GM12873 (cell line): ENCODE data around the gene MAML2.

Experiments
- CTCF ChIP-seq: IDR thresholded peaks from 2 replicates; pipeline ENCODE4 v1.5.1; 2012; ENCODE audit warnings: low read depth, mild to moderate bottlenecking, moderate library complexity, low read length, control low read depth; ENCODE audit not compliant: insufficient read depth; ENCODE audit errors: missing control alignments

Gene MAML2

GRCh38 chr11:96008161-96008720 lies 334.8 kb downstream of the MAML2 start:
- no peak for TF ChIP-seq CTCF

- no peak for TF ChIP-seq CTCF
Measured at GRCh38 chr11:96006037-96006436, 337.0 kb downstream of the MAML2 start.

- no peak for TF ChIP-seq CTCF
Measured at GRCh38 chr11:96004862-96005261, 338.1 kb downstream of the MAML2 start.

- TF ChIP-seq CTCF, result no peak
Measured at GRCh38 chr11:96002754-96003290, 340.2 kb downstream of the MAML2 start.

- no peak for TF ChIP-seq CTCF
Measured at GRCh38 chr11:96002339-96002738, 340.7 kb downstream of the MAML2 start.

- no peak for TF ChIP-seq CTCF
Measured at GRCh38 chr11:96001037-96001436, 342.0 kb downstream of the MAML2 start.

GRCh38 chr11:95999711-96000406 lies 343.1 kb downstream of the MAML2 start:
- TF ChIP-seq CTCF, result no peak
